CD4-positive, alpha-beta T cell (primary cell): ENCODE data around the gene CSRP1. TPM values are rescaled to one million over a fixed set of nuclear protein-coding genes. Genes with fewer than 3 reads are reported as not detected.

ENCODE experiments used
- ATAC-seq: fragments of 200-7000 bp; cut with Tn5 transposase; one replicate; pipeline ENCODE4 v1.10.0; 2022; ENCODE audit warnings: mild to moderate bottlenecking; ENCODE audit not compliant: poor library complexity
- CTCF ChIA-PET: fragments of 350-600 bp; sonication (Branson Sonifier 250); formaldehyde crosslinking; loops from one replicate; lab custom pipeline; 2021; ENCODE audit warnings: antibody characterized with exemption, inconsistent platforms; lab: Charles Lee
- POLR2A ChIA-PET: fragments of 350-600 bp; sonication (Branson Sonifier 250); formaldehyde crosslinking; loops from one replicate; lab custom pipeline; 2021; ENCODE audit warnings: antibody characterized with exemption, inconsistent platforms; lab: Charles Lee
- DNase-seq, 14 experiments: peaks; one replicate each; pipeline ENCODE4 v3.0.0-alpha.2; 2013 to 2020; ENCODE audit warnings: mixed read lengths in 2 of 14
- H3K27ac ChIP-seq, 2 donors: one replicate each; pipeline versions ENCODE4 v1.5.1 to v1.7.0; 2013; ENCODE audit warnings: low read length in 2 of 2, low read depth in 1 of 2, mild to moderate bottlenecking in 1 of 2
- H3K27me3 ChIP-seq, 2 experiments: 1 replicate in 1 of 2; 2 replicates in 1 of 2; pipeline versions ENCODE4 v1.6.1 to v1.7.0; 2013; ENCODE audit warnings: low read length in 2 of 2, control low read depth in 1 of 2, mild to moderate bottlenecking in 1 of 2, moderate library complexity in 1 of 2; ENCODE audit not compliant: insufficient read depth in 2 of 2, control insufficient read depth in 1 of 2
- H3K36me3 ChIP-seq: one replicate; pipeline ENCODE4 v1.6.1; 2013; ENCODE audit warnings: low read length, control low read depth; ENCODE audit not compliant: insufficient read depth
- H3K4me1 ChIP-seq: one replicate; pipeline ENCODE4 v1.6.1; 2013; ENCODE audit warnings: low read length, control low read depth; ENCODE audit not compliant: insufficient read depth
- H3K4me3 ChIP-seq: one replicate; pipeline ENCODE4 v1.5.1; 2013; ENCODE audit warnings: mild to moderate bottlenecking, low read length, moderate library complexity
- H3K9me3 ChIP-seq, 2 experiments: 1 replicate in 1 of 2; 2 replicates in 1 of 2; pipeline versions ENCODE4 v1.6.1 to v1.7.0; 2013; ENCODE audit warnings: low read length in 2 of 2, mild to moderate bottlenecking in 2 of 2, control low read depth in 1 of 2, moderate library complexity in 1 of 2; ENCODE audit not compliant: control insufficient read depth in 1 of 2, insufficient read depth in 1 of 2
- H3K27ac Mint-ChIP-seq: one replicate; pipeline ENCODE4 v1.8.0; 2020; ENCODE audit warnings: mixed read lengths
- H3K27me3 Mint-ChIP-seq: one replicate; pipeline ENCODE4 v1.8.0; 2021; ENCODE audit warnings: mixed read lengths
- H3K36me3 Mint-ChIP-seq: one replicate; pipeline ENCODE4 v1.8.0; 2021; ENCODE audit warnings: low read depth, mixed read lengths
- H3K4me1 Mint-ChIP-seq: one replicate; pipeline ENCODE4 v1.8.0; 2021; ENCODE audit warnings: low read depth, mixed read lengths
- H3K4me3 Mint-ChIP-seq: one replicate; pipeline ENCODE4 v1.8.0; 2020; ENCODE audit warnings: mild to moderate bottlenecking, mixed read lengths
- H3K9me3 Mint-ChIP-seq: one replicate; pipeline ENCODE4 v1.8.0; 2020; ENCODE audit warnings: mixed read lengths
- CTCF ChIP-seq: fragments of 200-600 bp; IDR thresholded peaks from one replicate; pipeline ENCODE4 v1.8.0; 2022; ENCODE audit warnings: antibody characterized with exemption, mild to moderate bottlenecking
- intact Hi-C, 2 experiments: fragments of 100-400 bp; cut with DNase I in 1 of 2; cut with micrococcal nuclease in 1 of 2; formaldehyde crosslinking; loops; one replicate each; pipeline versions ENCODE4 v1.15.1 to v1.9.0; 2023 to 2025; cut with DNase I, micrococcal nuclease
- total RNA-seq, 174 experiments: library from RNA in 2 of 174; stranded (reverse) in 2 of 174; gene quantifications; one replicate each; pipeline ENCODE4 v1.2.3 and lab custom pipeline; 2021 to 2026

The CSRP1 gene
- total RNA-seq, 2 experiments from 2014 or later: 34.8 to 39.9 TPM

DNA sequence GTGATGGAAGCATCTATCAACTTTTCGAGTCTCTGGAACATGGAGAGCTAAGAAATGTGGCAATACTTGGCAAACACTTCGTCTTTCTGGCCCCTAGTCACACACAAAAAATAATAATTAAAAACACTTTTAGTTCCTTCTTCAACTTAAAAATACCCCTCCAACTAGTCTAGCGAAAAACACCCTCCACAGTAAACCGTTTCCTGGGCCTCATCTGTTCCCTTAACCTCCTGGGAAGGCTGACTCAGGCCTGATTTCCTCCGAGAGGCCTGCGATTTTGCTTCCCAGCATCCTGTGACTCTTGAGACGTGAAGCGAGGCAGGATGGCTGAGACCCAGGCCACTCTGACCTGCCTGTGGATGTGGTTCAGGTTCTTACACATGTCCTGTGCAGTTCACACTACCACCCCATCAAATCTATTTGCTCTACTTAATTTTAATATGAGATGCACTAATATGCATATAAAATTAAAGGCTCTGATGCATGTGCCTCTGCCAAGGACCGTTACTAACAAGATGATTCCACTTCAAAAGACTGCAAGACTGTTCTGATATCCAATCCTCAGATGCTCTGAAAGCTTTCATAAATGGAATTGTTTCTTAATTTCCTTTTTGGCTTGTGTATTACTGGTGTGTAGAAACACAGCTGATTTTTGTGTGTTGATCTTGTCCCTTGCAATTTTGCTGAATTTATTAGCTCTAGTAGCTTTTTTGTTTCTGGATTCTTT is 35.5 kb upstream of the CSRP1 start:
- peaks cover 22% of the 10 kb centered on the region for H3K4me1 ChIP-seq
- Mint-ChIP-seq H3K27me3 (peaks cover 64% of the 10 kb centered on the region), H3K36me3 (no peaks in the 10 kb centered on the region), H3K27ac (no peak overlapping the region), H3K4me3 (no peak overlapping the region), H3K4me1 (peaks cover 29% of the 10 kb centered on the region), H3K9me3 (no peaks in the 10 kb centered on the region)
- H3K4me3 ChIP-seq: no peak overlapping the region
- no peak overlapping the region for H3K27ac ChIP-seq
- POLR2A ChIA-PET: no interaction called here
- no peak for TF ChIP-seq CTCF
- peaks cover 31 to 34% of the 10 kb centered on the region in 2 experiments for H3K27me3 ChIP-seq
- no peak for DNase-seq
- CTCF ChIA-PET: no interaction called here
- no peaks in the 10 kb centered on the region for H3K36me3 ChIP-seq
- no peaks in the 10 kb centered on the region for H3K9me3 ChIP-seq
- no peak for ATAC-seq
- intact Hi-C loops: no loop called here

DNA sequence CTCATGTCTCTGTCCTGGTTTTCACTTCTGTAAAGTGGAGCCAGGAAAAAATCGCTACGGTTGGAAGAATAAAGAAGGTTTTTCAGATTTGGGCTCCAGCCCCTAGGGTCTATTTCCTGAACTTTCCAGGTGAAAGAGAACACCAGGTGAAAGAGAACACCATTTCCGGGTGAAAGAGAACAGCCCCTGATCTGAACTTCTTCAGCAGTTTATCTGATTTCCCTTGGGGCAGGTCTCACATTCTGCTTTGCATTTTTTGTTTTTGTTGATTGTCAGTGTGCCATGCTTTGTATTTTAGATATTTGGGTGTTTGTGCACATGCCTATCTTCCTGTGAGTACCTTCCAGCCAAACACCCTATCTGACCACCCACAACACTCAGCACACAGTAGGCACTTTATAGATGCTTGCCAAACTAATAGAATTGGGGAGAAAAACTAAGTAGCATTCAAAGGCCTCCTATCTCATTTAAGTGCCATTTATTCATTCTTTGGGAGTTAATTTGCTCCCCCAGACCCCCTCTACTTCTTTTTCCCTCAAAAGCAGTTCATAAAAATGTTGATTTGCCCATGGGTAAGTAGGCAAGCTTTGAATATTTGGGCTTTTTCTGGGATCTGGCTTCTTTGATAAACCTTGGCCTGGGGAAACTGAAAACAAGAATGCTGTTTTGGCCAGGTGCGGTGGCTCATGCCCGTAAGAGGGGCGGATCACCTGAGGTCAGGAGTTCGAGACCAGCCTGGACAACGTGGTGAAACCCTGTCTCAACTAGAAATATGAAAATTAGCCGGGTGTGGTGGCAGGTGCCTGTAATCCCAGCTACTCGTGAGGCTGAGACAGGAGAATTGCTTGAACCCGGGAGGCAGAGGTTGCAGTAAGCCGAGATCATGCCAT is 34.2 kb upstream of the CSRP1 start:
- DNase-seq (no peak), ATAC-seq (no peak)
- Mint-ChIP-seq H3K36me3 (no peaks in the 10 kb centered on the region), H3K27ac (no peak overlapping the region), H3K4me1 (peaks cover 29% of the 10 kb centered on the region), H3K4me3 (no peak overlapping the region), H3K9me3 (no peaks in the 10 kb centered on the region), H3K27me3 (peaks cover 75% of the 10 kb centered on the region)
- TF ChIP-seq CTCF: no peak
- Histone ChIP-seq H3K4me3 (no peak overlapping the region), H3K27me3 (peaks cover 40 to 44% of the 10 kb centered on the region in 2 experiments), H3K36me3 (no peaks in the 10 kb centered on the region), H3K9me3 (no peaks in the 10 kb centered on the region), H3K27ac (no peak overlapping the region), H3K4me1 (peaks cover 22% of the 10 kb centered on the region)
- intact Hi-C loops: no loop called here
- CTCF ChIA-PET: no interaction called here
- POLR2A ChIA-PET: no interaction called here

DNA sequence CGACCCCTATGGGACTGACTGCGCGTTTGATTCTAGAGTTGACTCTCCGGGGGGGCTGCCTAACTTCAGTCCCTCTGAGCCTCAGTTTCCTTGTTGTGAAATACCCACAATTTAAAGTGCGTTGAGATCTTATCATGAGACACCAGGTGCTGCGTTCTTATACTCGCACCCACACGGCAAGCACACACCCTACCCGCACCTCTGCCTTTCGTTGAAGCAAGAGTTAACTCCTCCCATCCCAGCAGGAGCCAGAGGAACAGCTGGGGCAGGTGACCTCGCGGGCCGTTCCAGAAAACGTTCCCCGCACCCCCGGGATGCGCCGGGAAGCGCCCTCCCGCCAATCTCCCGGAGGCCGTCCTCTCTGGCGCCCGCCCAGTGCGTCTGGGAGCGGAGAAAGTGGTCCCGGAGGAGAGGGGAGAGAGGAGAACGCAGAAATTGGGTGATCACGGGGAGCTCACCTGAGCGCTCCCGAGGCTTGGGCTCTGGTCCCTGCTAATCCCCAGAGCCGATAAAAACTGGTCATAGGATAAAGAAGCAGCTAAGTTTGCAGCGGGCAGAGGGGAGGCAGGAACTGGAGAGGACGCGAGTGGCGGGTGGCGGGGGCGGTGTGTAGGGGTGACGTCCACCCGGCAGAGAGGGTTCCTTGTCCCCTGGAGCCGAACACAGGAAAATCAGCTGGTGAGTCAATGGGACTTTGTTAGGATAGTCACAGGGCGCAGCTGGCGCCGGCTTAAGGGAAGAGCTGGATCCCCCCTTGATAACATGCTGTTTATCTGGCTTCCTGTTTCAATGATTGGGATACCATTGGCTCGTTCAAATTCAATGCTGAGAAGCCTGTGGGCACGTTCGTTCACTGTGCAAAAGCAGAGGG is 32.9 kb upstream of the CSRP1 start:
- DNase-seq: no peak
- Histone ChIP-seq H3K27me3 (peaks cover 40 to 46% of the 10 kb centered on the region in 2 experiments), H3K27ac (no peak overlapping the region), H3K36me3 (no peaks in the 10 kb centered on the region), H3K9me3 (no peaks in the 10 kb centered on the region), H3K4me3 (peak overlapping the region; percentile 4), H3K4me1 (peaks cover 22% of the 10 kb centered on the region)
- TF ChIP-seq CTCF: no peak
- intact Hi-C loops: no loop called here
- H3K9me3 Mint-ChIP-seq: no peaks in the 10 kb centered on the region
- H3K4me1 Mint-ChIP-seq: peaks cover 29% of the 10 kb centered on the region
- no peak overlapping the region for H3K27ac Mint-ChIP-seq
- POLR2A ChIA-PET: no interaction called here
- H3K27me3 Mint-ChIP-seq: peaks cover 81% of the 10 kb centered on the region
- H3K4me3 Mint-ChIP-seq: peak overlapping the region; percentile 79
- no peak for ATAC-seq
- H3K36me3 Mint-ChIP-seq: no peaks in the 10 kb centered on the region
- CTCF ChIA-PET: no interaction called here
